GM20000 (cell line): ENCODE data around the gene GAS2.
A peak's percentile ranks its signal among the peaks of the same experiment; 100 is the strongest.

Source experiments
- DNase-seq: peaks from one replicate; pipeline ENCODE4 v3.0.0; 2012; ENCODE audit warnings: low spot score
- CTCF ChIP-seq: IDR thresholded peaks from 2 replicates; pipeline ENCODE4 v1.5.1; 2012; ENCODE audit warnings: mild to moderate bottlenecking, control low read depth; ENCODE audit errors: extremely low read depth, missing control alignments

Gene GAS2

DNA sequence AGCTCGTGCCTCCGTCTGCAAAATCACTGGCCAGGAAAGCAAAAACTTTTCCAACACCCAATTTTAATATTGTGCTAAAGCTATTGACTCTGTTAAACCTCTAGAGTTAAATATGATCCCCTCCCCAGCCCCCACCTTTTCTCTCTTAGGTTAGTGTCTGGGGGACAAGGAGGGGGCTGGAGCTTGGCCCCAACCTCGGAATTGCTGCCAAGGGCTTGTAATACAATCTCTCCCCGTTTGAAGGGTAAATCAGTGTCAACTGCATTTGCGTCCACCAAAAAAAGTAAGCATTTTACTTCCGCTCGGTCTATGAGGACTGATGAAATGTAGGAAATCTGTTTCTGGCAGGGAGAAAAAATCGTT is at the start of gene GAS2:
Gene GAS2 (plus strand): TSS at position 287 of the 363 bp plus-strand sequence. CDS start 8,259 bp downstream, outside the sequence.
- TF ChIP-seq CTCF: no peak

DNA sequence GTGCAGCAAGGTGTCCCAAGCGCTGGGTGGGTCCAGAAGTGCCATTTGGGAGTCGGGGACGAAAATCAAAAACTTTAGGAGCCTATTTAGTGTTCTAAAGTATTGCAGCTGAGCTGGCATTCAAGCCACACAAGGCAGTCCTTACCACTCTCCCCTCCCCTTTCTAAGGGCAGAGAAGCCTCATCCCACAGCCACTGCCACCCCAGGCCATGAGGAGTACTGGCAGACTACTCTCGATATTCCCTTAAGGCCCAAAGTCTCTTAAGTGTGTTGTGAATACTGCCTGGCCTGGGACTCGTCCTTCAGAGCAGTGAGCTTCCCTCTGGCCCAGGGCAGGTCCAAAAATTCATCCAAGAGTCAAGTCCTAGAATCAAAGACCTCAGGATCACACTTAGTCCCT is 48.5 kb upstream of the GAS2 start:
- DNase-seq: no peak
- TF ChIP-seq CTCF: no peak

More for the DNA sequence above, at the start of gene GAS2:
- no peak for DNase-seq

DNA sequence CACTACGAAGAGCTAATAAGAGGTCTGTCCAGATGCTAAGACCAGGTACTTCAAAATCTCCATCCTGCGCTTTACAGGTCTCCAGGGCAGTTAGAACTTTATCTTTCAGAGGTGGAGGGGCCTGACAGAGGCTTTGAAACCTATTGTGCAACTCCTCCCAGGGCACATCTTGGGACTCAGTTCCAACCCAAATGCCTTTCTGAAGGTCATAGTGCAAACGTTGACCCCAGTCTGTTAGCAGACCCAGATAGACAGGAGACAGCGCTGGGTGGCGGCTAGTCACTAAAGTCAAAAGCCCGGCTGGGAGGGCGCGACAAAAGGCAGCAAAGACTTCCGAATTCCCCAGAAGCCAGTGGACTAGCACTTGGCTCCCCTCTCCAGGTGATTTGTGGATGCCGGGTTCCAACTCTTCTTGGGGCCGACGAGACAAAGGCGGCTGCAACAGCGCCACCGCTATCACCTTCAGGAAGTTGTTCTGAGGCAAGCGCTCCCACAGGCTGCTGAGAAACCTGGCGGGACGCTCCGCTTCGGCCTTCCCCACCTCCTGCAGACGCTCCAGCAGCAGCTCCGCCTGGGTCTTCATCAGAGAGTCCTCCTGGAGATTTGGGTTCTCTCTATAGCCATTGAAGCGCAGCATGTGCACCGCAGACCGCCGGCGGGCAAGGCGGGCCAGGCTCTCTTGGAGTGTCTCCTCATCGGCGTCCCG is 41.5 kb upstream of the GAS2 start:
- peak; percentile 45 for DNase-seq
- peak; percentile 55 for TF ChIP-seq CTCF

DNA sequence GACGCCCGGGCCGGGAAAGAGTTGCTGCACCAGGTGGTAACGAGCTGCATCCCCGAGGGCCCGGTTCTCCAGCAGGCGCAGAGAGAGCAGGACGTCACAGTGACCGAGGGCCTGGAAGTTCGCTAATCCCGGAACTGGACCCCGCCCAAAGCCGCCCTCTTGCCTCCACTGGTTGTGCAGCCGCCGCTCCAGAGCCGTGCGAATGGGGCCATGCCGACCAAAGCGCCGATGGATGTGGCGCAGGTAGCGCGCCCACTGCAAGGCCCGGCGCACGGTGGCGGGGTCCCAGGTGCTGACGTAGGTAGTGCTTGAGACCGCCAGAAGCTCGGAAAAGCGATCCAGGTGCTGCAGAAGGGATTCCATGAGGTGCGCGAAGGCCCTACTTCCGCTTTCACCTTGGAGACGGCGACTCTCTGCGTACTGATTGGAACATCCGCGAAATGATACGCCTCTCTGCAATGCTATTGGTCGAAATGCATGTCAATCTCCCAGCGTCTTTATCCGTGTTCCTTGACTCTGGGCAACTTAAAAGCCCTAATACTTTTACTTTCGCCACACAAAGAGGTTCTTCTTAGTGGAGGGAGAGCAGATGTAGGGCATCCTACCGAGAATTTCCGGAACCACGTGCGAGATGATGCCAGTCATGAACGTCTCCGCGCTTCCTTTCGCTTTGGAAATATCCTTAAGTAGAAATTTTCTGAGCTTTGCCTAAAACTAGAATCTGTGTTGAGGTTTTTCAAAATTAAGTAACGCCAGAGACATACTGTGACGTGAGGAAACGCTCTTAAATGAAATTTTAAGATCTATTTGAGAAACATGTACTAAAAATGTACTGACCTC is 40.7 kb upstream of the GAS2 start, which contains the start of gene FANCF:
Gene FANCF (minus strand): TSS at position 376 of the 840 bp plus-strand sequence. CDS start 13 bp downstream, at position 363.
- DNase-seq: peak; percentile 90
- TF ChIP-seq CTCF: no peak

- DNase-seq: no peak
- no peak for TF ChIP-seq CTCF
These were observed 39.7 kb upstream of the GAS2 start for GRCh38 chr11:22626573-22627239.

GRCh38 chr11:22627421-22627820 is 39.0 kb upstream of the GAS2 start:
- DNase-seq: no peak
- TF ChIP-seq CTCF: no peak

- no peak for DNase-seq
- TF ChIP-seq CTCF: no peak
These were observed 33.0 kb upstream of the GAS2 start for GRCh38 chr11:22633354-22633902.
